Astrocyte of the spinal cord (primary cell): Measurements from ENCODE around the gene SMC4.
A peak's percentile ranks its signal among the peaks of the same experiment; 100 is the strongest.

Source experiments
- DNase-seq: peaks from one replicate; pipeline ENCODE4 v3.0.0; 2011; ENCODE audit warnings: low read depth, low spot score
- H3K4me3 ChIP-seq: 2 replicates; pipeline ENCODE4 v1.5.1; 2011; ENCODE audit warnings: low read depth, mild to moderate bottlenecking, low read length, moderate library complexity
- CTCF ChIP-seq: IDR thresholded peaks from 2 replicates; pipeline ENCODE4 v1.5.1; 2012; ENCODE audit warnings: low read depth, mild to moderate bottlenecking, low read length, inconsistent platforms
- in situ Hi-C: cut with HindIII; loops from 2 replicates; pipeline ENCODE4 v1.10.0; 2017; ENCODE audit warnings: low sequenced_read_pairs

The SMC4 gene

DNA sequence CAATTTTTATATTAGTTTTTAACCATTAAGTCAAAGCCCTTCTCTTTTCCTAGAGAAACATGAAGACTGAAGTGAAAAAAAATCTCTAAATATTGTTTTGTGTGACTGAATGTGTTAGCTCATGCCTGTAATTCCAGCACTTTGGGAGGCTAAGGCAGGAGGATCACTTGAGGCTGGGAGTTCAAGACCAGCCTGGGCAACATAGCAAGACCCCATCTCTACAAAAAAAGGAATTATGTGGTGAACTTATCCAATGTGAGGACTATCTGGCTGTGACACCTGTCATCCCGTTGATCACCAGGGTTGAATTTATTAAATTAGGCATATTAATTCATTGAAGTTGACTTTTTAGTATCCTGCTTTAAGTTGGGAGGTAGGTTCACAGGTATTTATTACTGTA lies 13.0 kb downstream of the SMC4 start:
- no peak for DNase-seq
- in situ Hi-C loops: no loop called here
- TF ChIP-seq CTCF: no peak
- no peak overlapping the region for H3K4me3 ChIP-seq

DNA sequence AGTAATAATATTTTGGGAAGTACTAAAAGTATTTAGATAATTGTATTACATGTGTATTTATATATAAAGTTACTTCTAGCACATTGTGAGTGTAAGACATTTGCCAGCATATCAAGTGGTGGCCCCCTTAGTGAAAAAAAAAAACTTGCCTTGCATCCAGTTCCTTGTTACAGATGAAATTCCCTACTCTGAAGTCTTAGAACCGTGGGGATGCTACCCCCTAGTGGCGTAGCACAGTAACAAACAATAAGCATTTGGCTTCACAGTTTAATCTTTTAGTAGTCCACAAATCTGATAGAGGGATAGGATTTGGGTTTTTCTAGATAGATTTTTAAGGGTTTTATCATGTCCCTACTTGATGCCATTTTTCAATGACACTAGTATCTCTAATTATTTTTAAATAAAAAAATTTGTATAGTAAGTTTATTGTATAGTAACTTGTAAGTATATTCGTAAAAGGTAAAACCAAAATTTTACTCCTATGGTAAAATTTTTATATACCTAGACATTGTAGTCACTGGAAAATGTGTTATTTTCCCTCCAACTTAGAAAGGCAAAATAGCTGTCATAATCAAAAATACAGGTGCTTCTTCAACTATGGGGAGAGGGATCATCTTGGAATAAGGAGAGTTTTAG lies 14.3 kb downstream of the SMC4 start:
- H3K4me3 ChIP-seq: no peak overlapping the region
- peak; percentile 80 for TF ChIP-seq CTCF
- in situ Hi-C loops: no loop called here
- DNase-seq: peak; percentile 84

DNA sequence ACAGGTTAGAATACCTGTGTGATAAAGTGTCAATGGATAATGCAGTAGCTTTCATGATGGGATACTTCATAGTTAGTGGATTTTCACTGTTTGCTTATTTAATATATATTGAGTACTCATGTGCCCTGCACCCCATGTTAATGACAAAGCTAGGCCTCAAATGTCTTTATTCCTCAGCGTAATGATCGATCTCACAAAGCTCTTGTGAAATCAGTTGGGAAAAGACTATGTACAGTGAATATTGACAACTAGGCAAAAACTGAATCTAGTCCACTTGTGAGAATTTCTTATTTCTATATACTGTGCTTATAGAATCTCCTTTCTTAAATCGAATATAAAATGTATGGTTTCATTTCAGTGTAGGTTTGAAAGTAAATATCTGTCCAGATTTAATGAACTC lies 17.9 kb downstream of the SMC4 start:
- no peak overlapping the region for H3K4me3 ChIP-seq
- in situ Hi-C loops: no loop called here
- TF ChIP-seq CTCF: no peak
- DNase-seq: no peak

DNA sequence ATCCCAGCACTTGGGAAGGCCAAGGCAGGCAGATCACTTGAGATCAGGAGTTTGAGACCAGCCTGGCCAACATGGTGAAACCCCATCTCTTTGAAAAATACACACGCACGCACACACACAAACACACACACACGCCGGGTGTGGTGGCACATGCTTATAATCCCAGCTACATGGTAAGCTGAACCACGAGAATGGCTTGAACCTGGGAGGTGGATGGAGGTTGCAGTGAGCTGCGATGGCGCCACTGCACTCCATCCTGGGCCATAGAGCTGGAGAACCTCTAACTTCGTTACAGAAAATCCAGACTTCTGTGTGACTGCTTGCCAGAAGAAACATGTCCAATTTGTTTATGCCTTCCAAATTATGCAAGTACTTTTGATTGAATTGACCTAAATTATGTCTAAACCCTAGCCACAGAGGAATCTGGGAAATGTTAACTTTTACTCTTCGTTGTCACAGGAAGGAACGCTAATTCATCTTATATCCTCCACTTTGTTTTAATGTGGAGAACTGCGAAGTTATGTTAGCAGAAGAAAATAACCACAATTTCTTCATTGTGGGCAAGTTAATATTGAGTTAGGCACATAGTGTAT lies 28.5 kb downstream of the SMC4 start:
- in situ Hi-C loops: no loop called here
- TF ChIP-seq CTCF: no peak
- no peak overlapping the region for H3K4me3 ChIP-seq
- no peak for DNase-seq

DNA sequence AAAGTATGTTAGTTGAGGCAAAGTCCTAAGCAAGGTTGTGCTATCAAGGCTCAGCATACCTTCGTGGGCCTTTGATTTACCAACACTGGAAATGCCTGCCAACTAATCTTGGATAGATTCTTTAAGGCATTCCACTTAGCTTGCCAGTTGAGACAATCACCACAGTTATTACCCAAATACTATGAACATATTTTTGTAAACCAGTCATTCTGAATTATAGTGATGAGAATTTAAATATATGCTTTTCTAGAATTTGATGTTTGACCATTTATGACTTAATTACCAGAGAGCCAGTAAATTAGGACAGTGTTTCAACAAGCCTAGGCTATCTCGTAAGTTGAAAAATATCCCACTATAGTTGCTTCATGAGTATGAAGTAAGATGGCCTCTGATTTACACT lies 34.6 kb downstream of the SMC4 start:
- TF ChIP-seq CTCF: no peak
- peak; percentile 45 for DNase-seq
- in situ Hi-C loops: no loop called here
- no peak overlapping the region for H3K4me3 ChIP-seq

- H3K4me3 ChIP-seq: no peak overlapping the region
- in situ Hi-C loops: no loop called here
- no peak for TF ChIP-seq CTCF
- no peak for DNase-seq
Measured at GRCh38 chr3:160435095-160435494, 35.6 kb downstream of the SMC4 start.
